GM04503 (cell line): ENCODE data around the gene ATP6V1A.

Experiments
- DNase-seq: peaks from one replicate; pipeline ENCODE4 v3.0.0-alpha.2; 2012; ENCODE audit warnings: low read depth

ATP6V1A gene

GRCh38 chr3:113747283-113748046, 630 bp downstream of the ATP6V1A start:
- DNase-seq = no peak

GRCh38 chr3:113751141-113751540, 4.3 kb downstream of the ATP6V1A start:
- no peak for DNase-seq

- no peak for DNase-seq
These were observed 6.6 kb downstream of the ATP6V1A start for GRCh38 chr3:113753376-113753985.

- DNase-seq = no peak
These were observed 7.8 kb downstream of the ATP6V1A start for GRCh38 chr3:113754494-113755159.

GRCh38 chr3:113758389-113759024, 11.7 kb downstream of the ATP6V1A start:
- peak; percentile 68 for DNase-seq

- DNase-seq = no peak
These were observed 17.9 kb downstream of the ATP6V1A start for GRCh38 chr3:113764698-113765097.

- peak; percentile 27 for DNase-seq
These were observed 22.7 kb downstream of the ATP6V1A start for GRCh38 chr3:113769551-113769950.

GRCh38 chr3:113771993-113772392, 25.2 kb downstream of the ATP6V1A start:
- no peak for DNase-seq

GRCh38 chr3:113773381-113773780, 26.5 kb downstream of the ATP6V1A start:
- DNase-seq = peak; percentile 36

- no peak for DNase-seq
These were observed 28.7 kb downstream of the ATP6V1A start for GRCh38 chr3:113775516-113775915.

GRCh38 chr3:113776564-113776963, 29.7 kb downstream of the ATP6V1A start:
- DNase-seq = no peak

GRCh38 chr3:113783463-113783862, 36.6 kb downstream of the ATP6V1A start:
- DNase-seq = peak; percentile 98

GRCh38 chr3:113783980-113784379, 37.1 kb downstream of the ATP6V1A start:
- DNase-seq = peak; percentile 5

GRCh38 chr3:113791381-113791780, 44.5 kb downstream of the ATP6V1A start:
- DNase-seq = no peak

GRCh38 chr3:113794526-113794925, 47.7 kb downstream of the ATP6V1A start:
- DNase-seq = no peak

- DNase-seq = no peak
These were observed 48.9 kb downstream of the ATP6V1A start for GRCh38 chr3:113795693-113796092.

GRCh38 chr3:113802795-113803455, 56.1 kb downstream of the ATP6V1A start:
- DNase-seq = no peak

- DNase-seq = no peak
These were observed 57.8 kb downstream of the ATP6V1A start for GRCh38 chr3:113804661-113805060.

- DNase-seq = no peak
These were observed 58.4 kb downstream of the ATP6V1A start for GRCh38 chr3:113805249-113805648.

GRCh38 chr3:113812854-113813253, 66.0 kb downstream of the ATP6V1A start:
- no peak for DNase-seq

- DNase-seq = no peak
These were observed 73.0 kb downstream of the ATP6V1A start for GRCh38 chr3:113819866-113820265.

GRCh38 chr3:113825090-113825489, 78.3 kb downstream of the ATP6V1A start:
- DNase-seq = no peak
